Measurements from ENCODE around the gene EMP2. TPM values are rescaled to one million over a fixed set of nuclear protein-coding genes. Genes with fewer than 3 reads are reported as not detected.
"Not testable (repeated sequence)": the region's sequence is repeated elsewhere in the genome, so short reads cannot be mapped to it uniquely, and the experiment has no call there.

The EMP2 gene
- total RNA-seq, 2 experiments from 2014 or later, result not detected

DNA sequence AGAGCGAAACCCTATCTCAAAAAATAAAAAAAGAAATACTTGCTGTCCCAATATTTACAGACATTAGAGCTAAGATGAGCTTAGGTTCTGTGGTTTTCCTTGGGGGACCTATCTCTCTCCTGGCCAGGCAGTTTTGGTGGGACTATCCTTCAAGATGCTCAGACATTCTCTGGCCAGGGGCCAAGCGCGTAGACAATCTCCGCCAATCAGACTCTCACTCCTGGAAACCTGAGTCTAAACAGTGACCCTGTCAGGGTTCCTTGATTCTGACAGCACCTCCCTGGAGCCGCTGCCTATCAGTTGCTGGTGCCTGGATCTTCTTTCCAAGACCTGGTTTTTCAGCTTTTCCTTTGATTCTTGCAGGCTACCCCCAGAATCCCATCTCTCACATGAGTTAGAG is 45.6 kb downstream of the EMP2 start:
- Histone ChIP-seq H3K4me1 (ENCODE audit: insufficient read depth, low read length, poor library complexity, severe bottlenecking) (no peaks in the 10 kb centered on the region), H3K4me3 (ENCODE audit: low read depth, low read length, poor library complexity, severe bottlenecking) (no peak overlapping the region), H4K20me1 (ENCODE audit: insufficient read depth, low read length) (no peaks in the 10 kb centered on the region), H3K27ac (ENCODE audit: low read depth, low read length, poor library complexity, severe bottlenecking) (no peak overlapping the region), H3K79me2 (ENCODE audit: insufficient read depth, low read depth, low read length) (no peaks in the 10 kb centered on the region), H2AFZ (ENCODE audit: low read length) (no peak overlapping the region), H3K36me3 (ENCODE audit: insufficient read depth, low read length) (no peaks in the 10 kb centered on the region), H3K9me2 (ENCODE audit: insufficient read depth, low read length) (no peaks in the 10 kb centered on the region), H3K4me2 (ENCODE audit: low read length) (no peak overlapping the region), H3K9me3 (ENCODE audit: low read length) (no peaks in the 10 kb centered on the region)
- CTCF ChIA-PET (ENCODE audit: unreplicated experiment), result no interaction called here
- BruUV-seq (replicated peaks), result no TSS peak
- no peak for TF ChIP-seq EZH2phosphoT487 (IDR thresholded peaks at IDR 0.05; ENCODE audit: borderline replicate concordance, low read depth, low read length)
- TF ChIP-seq, protein P1, sequence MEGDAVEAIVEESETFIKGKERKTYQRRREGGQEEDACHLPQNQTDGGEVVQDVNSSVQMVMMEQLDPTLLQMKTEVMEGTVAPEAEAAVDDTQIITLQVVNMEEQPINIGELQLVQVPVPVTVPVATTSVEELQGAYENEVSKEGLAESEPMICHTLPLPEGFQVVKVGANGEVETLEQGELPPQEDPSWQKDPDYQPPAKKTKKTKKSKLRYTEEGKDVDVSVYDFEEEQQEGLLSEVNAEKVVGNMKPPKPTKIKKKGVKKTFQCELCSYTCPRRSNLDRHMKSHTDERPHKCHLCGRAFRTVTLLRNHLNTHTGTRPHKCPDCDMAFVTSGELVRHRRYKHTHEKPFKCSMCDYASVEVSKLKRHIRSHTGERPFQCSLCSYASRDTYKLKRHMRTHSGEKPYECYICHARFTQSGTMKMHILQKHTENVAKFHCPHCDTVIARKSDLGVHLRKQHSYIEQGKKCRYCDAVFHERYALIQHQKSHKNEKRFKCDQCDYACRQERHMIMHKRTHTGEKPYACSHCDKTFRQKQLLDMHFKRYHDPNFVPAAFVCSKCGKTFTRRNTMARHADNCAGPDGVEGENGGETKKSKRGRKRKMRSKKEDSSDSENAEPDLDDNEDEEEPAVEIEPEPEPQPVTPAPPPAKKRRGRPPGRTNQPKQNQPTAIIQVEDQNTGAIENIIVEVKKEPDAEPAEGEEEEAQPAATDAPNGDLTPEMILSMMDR (conservative IDR thresholded peaks at IDR 0.05; ENCODE audit: low read length), result no peak
- intact Hi-C loops (cut with micrococcal nuclease; ENCODE audit: unreplicated experiment), result no loop called here
- no peak for DNase-seq (ENCODE audit: low spot score)
- POLR2A ChIA-PET, result no interaction called here

DNA sequence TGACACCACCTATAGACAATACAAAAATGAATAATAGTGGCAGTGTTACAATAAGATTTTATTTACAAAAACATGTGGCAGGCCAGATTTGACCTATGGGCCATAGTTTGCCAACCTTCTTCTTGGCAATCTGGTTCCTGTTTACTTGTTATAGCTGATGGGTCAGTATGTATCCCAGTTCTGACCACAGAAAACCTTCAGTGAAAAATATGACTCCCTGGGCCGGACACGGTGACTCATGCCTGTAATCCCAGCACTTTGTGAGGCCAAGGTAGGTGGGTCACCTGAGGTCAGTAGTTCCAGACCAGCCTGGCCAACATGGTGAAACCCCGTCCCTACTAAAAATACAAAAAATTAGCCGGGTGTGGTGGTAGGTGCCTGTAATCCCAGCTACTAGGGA is 46.8 kb downstream of the EMP2 start:
- H4K20me1 ChIP-seq (ENCODE audit: insufficient read depth, low read length); H3K27ac ChIP-seq (ENCODE audit: low read depth, low read length, poor library complexity, severe bottlenecking); CTCF ChIA-PET (ENCODE audit: unreplicated experiment); BruUV-seq (replicated peaks); intact Hi-C loops (cut with micrococcal nuclease; ENCODE audit: unreplicated experiment); H3K36me3 ChIP-seq (ENCODE audit: insufficient read depth, low read length); H3K9me2 ChIP-seq (ENCODE audit: insufficient read depth, low read length); H2AFZ ChIP-seq (ENCODE audit: low read length); H3K79me2 ChIP-seq (ENCODE audit: insufficient read depth, low read depth, low read length); H3K4me1 ChIP-seq (ENCODE audit: insufficient read depth, low read length, poor library complexity, severe bottlenecking); H3K9me3 ChIP-seq (ENCODE audit: low read length); DNase-seq (ENCODE audit: low spot score); H3K4me2 ChIP-seq (ENCODE audit: low read length); H3K4me3 ChIP-seq (ENCODE audit: low read depth, low read length, poor library complexity, severe bottlenecking): not testable (repeated sequence)
- POLR2A ChIA-PET, result interaction anchor here (1.5 kb wide), 1 partner anchor 10 kb away, joined by 3 read pairs; no protein-coding TSS in a partner anchor

DNA sequence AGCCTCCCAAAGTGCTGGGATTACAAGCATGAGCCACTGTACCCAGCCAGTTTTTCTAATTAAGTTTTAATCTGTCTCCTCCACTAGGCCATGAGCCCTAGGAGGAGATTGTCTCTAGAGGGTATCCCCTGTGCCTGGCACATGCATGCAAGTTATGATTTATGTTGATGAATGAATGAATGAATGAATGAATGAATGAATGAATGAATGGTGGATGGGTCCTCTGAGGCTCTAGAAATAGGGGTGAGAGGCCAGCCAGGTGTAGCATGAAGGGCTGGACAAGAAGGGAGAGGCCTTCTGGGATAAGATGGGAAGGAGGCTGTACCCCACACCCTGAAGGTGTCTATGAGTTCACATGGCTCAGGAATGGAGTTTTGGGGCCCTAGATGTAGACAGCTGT is 48.8 kb downstream of the EMP2 start:
- H3K27ac ChIP-seq (ENCODE audit: low read depth, low read length, poor library complexity, severe bottlenecking), result no peak overlapping the region
- POLR2A ChIA-PET, result no interaction called here
- TF ChIP-seq, protein P1 (conservative IDR thresholded peaks at IDR 0.05; ENCODE audit: low read length), result no peak
- TF ChIP-seq EZH2phosphoT487 (IDR thresholded peaks at IDR 0.05; ENCODE audit: borderline replicate concordance, low read depth, low read length), result no peak

More for the DNA sequence above, 48.8 kb downstream of the EMP2 start:
- no peak overlapping the region for H3K4me3 ChIP-seq (ENCODE audit: low read depth, low read length, poor library complexity, severe bottlenecking)
- intact Hi-C loops (cut with micrococcal nuclease; ENCODE audit: unreplicated experiment), result no loop called here
- H3K9me3 ChIP-seq (ENCODE audit: low read length), result no peaks in the 10 kb centered on the region
- no TSS peak for BruUV-seq (replicated peaks)
- DNase-seq (ENCODE audit: low spot score), result no peak
- no peaks in the 10 kb centered on the region for H3K79me2 ChIP-seq (ENCODE audit: insufficient read depth, low read depth, low read length)
- CTCF ChIA-PET (ENCODE audit: unreplicated experiment), result no interaction called here
- no peaks in the 10 kb centered on the region for H3K36me3 ChIP-seq (ENCODE audit: insufficient read depth, low read length)
- no peak overlapping the region for H2AFZ ChIP-seq (ENCODE audit: low read length)
- no peaks in the 10 kb centered on the region for H4K20me1 ChIP-seq (ENCODE audit: insufficient read depth, low read length)
- H3K4me2 ChIP-seq (ENCODE audit: low read length), result no peak overlapping the region
- no peaks in the 10 kb centered on the region for H3K4me1 ChIP-seq (ENCODE audit: insufficient read depth, low read length, poor library complexity, severe bottlenecking)
- H3K9me2 ChIP-seq (ENCODE audit: insufficient read depth, low read length), result no peaks in the 10 kb centered on the region

All from OCI-LY7 (cell line).